Colon (tissue), 2 donors: Measurements from ENCODE around the gene PRKRIP1.
"Not testable (repeated sequence)": the region's sequence is repeated elsewhere in the genome, so short reads cannot be mapped to it uniquely, and the experiment has no call there.

Experiments used
- FAIRE-seq: peaks from 2 replicates; lab custom pipeline; 2012; peaks lifted over from hg19 to GRCh38; lab: Jason Lieb, UNC
- donor health status: control.
- donor health status: control.

PRKRIP1 gene

GRCh38 chr7:102431617-102432298, 35.6 kb downstream of the PRKRIP1 start:
- no peak for FAIRE-seq

DNA sequence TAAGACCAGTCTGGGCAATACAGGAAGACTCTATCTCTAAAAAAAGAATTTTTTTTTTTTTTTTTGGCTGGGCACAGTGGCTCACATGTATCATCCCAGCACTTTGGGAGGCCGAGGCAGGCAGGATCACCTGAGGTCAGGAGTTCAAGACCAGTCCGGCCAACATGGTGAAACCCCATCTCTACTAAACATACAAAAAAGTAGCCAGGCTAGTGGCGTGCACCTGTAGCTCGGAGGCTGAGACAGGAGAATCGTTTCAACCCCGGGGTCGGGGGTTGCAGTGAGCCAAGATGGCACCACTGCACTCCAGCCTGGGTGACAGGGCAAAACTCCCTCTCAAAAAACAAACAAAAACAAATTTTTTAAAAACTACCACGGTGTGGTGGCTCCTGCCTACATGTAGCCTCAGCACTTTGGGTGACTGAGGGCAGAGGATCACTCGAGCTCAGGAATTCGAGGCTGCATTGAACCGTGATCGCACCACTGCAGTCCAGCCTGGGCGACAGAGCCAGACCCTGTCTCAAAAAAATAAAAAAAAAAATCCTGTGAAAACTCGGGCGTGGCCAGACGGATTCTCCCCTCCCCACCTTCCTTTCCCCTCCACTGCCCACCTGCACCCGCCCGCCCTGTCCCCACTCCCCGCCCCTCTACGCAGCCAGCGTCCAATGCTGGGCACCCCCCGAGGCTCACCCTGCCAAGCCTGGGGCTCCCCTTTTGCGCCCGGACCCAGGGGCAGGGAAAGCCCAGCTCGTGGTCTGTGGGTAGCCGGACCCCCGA, 36.5 kb downstream of the PRKRIP1 start:
- no peak for FAIRE-seq

DNA sequence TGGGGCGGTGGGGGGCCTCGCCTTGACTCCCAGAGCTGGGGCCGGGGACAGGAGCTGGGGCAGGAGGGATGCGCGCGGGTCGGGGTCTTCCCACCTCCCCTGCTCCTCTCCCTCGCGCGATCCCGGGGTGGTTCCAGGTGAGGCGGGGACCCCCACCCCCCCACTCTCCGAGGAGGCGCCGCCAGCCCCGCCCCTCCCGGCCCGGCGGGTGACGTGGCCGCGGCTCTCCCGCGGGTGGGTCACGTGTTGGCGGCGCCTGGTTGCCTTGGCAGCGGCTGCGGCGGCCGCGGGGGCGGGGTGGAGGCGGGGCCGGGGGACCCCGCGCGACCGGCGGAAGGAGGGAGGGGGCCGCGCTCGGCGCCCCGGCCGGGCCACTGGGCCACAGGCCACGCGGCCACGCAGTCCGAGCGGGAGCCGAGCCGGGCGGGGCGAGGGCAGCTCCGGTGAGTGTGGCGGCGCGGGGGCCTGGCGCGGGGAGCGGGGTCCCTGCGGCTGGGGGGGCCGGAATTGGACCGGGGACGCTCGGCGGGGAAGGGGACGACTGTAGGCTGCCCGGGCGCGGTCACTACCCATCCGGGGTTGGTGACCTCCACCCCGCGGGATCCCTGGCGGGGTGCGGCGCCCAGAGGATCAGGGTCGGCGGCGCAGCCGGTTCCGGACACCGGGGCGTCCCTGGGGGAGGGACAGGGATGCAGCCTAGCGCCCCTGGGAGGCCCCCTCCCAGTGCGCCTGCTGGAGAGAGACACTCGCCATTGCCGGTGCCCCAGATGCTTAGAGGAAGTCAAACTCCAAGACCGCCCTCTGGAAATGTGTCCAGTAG, 37.3 kb downstream of the PRKRIP1 start, which contains the start of gene ORAI2:
TSS of gene ORAI2 (plus strand) at position 357 of the 820 bp plus-strand sequence. CDS start 5,382 bp downstream, outside the sequence.
- no peak for FAIRE-seq

GRCh38 chr7:102434039-102434486, 37.9 kb downstream of the PRKRIP1 start:
- no peak for FAIRE-seq

DNA sequence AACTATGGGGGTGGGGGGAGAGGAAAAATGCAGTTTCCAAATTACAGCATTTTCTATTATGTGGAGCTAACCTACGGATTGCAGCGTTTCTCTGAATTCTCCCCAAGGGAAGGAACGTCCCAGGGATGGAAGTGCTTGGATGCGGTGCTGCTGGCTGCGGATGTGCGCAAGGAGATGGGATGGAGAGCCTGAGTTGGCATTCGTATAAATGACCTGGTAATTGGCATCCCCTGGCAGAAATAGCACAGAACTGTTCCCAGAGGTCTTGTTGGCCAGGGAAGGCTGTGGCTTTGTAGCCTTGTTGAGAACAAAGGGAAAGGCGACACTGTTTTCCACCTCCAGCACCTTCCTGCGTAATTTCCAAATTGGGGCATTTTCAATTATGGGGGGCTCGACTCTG, 40.0 kb downstream of the PRKRIP1 start:
- no peak for FAIRE-seq

DNA sequence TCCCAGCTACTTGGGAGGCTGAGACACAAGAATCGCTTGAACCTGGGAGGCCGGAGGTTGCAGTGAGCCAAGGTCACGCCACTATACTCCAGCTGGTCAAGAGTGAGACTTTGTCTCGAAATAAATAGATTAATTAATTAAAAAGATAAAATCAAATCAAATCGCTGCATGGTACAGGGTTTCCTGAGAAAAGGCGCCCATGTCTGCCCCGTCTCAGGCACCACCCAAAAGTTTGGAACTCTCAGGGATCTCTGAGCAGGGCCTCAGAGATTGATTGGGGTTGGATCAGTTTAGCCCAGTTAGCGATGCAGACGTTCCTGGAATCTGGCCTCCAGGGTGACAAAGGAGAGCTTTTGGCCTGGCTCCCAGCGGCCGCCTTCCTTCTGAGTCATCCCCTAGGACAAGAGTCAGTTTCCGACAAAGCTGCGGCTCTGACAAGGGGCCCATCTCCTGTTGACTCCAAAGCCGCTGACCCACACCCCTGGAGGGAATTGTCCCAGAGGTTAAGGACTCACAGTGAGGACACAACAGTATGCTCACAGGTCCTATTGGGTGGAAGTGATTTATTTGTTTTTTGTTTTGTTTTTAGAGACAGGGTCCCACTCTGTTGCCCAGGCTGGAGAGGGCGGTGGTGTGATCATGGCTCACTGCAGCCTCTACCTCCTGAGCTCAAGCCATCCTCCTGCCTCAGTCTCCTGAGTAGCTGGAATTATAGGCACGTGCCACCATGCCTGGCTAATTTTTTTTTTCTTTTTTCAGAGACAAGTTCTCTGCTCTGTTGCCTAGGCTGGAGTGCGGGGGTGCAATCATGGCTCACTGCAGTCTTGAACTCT, 44.0 kb downstream of the PRKRIP1 start:
- FAIRE-seq: no peak

DNA sequence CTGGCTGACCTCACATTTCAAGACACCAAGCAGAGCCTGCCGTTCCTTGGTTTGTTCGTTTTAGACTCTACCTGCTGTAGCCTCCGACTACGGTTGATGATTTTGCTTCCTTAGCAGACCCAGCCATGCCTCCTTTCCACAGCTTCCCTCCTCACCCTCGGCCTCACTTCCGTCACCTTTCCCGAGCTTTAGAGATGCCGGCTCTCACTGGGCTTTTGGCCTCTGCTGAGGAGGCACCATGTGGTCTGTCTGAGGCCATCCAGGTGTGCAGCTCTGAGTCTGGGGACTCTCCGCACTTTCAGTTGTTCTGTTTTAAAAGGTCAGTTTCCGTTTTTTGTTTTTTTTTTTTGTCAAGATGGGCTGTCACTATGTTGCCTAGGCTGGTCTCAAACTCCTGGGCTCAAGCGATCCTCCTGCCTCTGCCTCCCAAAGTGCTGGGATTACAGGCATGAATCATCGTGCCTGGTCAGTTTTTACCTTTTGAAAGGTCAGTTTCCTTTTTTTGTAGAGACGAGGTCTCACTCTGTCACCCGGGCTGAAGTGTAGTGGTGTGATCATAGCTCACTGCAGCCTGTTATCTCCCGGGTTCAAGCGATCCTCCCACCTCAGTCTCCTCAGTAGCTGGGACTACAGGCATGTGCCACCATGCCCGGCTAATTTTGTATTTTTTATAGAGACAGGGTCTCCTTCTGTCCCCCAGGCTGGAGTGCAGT, 49.0 kb downstream of the PRKRIP1 start:
- no peak for FAIRE-seq

- no peak for FAIRE-seq
These were observed 49.5 kb downstream of the PRKRIP1 start for GRCh38 chr7:102445674-102446071.

DNA sequence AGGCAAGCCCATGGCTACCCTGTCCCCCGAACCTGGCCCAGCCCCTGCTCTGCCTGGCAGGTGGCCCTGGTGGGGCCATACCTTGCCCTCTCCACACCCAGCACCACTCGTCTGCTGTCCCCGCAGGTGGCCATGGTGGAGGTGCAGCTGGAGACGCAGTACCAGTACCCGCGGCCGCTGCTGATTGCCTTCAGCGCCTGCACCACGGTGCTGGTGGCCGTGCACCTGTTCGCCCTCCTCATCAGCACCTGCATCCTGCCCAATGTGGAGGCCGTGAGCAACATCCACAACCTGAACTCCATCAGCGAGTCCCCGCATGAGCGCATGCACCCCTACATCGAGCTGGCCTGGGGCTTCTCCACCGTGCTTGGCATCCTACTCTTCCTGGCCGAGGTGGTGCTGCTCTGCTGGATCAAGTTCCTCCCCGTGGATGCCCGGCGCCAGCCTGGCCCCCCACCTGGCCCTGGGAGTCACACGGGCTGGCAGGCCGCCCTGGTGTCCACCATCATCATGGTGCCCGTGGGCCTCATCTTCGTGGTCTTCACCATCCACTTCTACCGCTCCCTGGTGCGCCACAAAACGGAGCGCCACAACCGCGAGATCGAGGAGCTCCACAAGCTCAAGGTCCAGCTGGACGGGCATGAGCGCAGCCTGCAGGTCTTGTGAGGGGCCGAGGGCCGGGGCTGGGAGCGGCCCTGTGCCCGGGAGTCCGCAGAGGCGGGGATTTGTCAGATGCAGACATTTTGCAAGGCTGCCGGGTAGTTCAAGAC, 50.4 kb downstream of the PRKRIP1 start:
- no peak for FAIRE-seq

GRCh38 chr7:102447311-102447710, 51.1 kb downstream of the PRKRIP1 start:
- no peak for FAIRE-seq

DNA sequence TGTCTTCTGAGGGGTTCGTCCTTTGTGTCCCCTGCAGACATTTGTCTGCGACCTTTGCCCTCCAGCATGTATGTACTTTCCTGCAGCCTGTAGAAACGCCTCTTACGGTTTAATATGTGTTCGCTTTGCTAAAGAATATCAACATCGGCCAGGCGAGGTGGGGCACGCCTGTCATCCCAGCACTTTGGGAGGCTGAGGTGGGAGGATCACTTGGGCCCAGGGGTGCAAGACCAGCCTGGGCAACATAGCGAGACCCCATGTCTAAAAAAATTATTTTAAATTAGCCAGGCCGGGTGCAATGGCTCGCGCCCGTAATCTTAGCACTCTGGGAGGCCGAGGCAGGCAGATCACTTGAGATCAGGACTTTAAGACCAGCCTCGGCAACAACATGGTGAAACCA, 53.0 kb downstream of the PRKRIP1 start:
- no peak for FAIRE-seq

GRCh38 chr7:102450242-102450641, 54.1 kb downstream of the PRKRIP1 start:
- no peak for FAIRE-seq

- FAIRE-seq: no peak
These were observed 55.4 kb downstream of the PRKRIP1 start for GRCh38 chr7:102451371-102452054.

GRCh38 chr7:102452451-102452850, 56.3 kb downstream of the PRKRIP1 start:
- FAIRE-seq: no peak

GRCh38 chr7:102453319-102453718, 57.2 kb downstream of the PRKRIP1 start:
- no peak for FAIRE-seq

DNA sequence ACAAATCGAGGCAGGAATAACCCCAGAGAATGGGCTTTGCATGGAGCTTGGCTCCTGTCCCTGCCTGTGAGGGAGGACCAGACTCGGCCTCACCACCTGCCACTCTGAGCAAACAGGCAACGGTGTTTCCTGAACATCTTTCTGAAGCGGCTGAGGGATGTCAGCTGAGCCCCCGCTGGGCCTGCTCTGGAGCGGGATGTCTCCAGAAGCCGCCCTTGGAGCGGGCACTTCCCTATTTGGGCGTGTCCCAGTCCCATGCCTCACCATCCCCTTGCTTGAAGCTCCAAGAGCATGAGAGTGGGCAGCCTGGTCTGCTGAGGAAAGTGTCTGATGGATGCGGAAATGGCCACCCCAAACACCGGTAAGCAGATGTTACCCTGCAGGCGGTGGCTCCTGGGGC, 58.3 kb downstream of the PRKRIP1 start:
- FAIRE-seq: no peak

GRCh38 chr7:102454932-102455331, 58.8 kb downstream of the PRKRIP1 start:
- FAIRE-seq: not testable (repeated sequence)

DNA sequence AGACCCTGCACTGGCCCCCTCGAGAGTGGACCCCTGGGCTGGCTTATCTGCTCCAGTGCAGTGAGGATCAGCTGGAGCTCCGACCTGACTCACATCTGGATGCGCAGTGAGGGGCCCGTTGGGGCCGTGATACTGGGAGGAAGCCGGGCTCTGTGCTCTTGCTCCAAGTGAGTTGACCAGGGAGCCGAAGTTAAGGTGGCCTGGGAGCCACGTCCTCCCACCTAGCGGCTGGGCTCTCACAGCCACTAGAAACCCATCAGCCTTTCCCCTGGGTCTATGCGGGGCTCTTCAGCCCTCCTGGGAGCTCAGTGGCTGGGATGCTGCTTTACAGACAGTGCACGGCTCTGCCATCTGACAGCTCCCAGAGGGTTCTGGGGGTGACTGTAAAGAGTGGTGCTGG, 59.4 kb downstream of the PRKRIP1 start:
- FAIRE-seq: no peak

DNA sequence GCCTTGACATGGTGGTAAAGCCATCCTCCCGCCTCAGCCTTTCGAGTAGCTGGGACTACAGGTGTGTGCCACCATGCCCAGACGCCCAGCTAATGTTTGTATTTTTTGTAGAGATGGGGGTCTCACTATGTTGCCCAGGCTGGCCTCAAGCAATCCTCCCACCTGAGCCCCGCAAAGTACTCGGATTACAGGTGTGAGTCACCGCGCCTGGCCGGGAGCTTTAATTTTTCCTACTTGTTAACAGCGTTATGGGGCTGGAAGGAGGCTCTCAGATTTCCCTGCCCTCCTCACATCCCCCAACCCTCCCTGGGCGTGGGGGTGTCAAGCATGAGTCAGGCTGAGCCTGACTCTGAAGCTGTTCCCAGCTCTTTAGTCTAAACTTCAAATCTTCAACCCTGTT, 60.2 kb downstream of the PRKRIP1 start:
- FAIRE-seq: no peak
